Endothelial cell (in vitro differentiated cells): ENCODE data around the gene F5. TPM values are rescaled to one million over a fixed set of nuclear protein-coding genes. Genes with fewer than 3 reads are reported as not detected.

Source experiments
- DNase-seq: peaks from one replicate; pipeline ENCODE4 v3.0.0; 2021; ENCODE audit warnings: low spot score
- H3K27ac Mint-ChIP-seq: one replicate; pipeline ENCODE4 v1.8.0; 2021; ENCODE audit warnings: mixed read lengths, inconsistent platforms; ENCODE audit not compliant: unreplicated experiment
- H3K27me3 Mint-ChIP-seq: one replicate; pipeline ENCODE4 v1.8.0; 2021; ENCODE audit warnings: mild to moderate bottlenecking, moderate library complexity, mixed read lengths, inconsistent platforms; ENCODE audit not compliant: unreplicated experiment
- H3K36me3 Mint-ChIP-seq: one replicate; pipeline ENCODE4 v1.8.0; 2021; ENCODE audit warnings: mild to moderate bottlenecking, low read depth, mixed read lengths, inconsistent platforms; ENCODE audit not compliant: unreplicated experiment
- H3K4me1 Mint-ChIP-seq: one replicate; pipeline ENCODE4 v1.8.0; 2021; ENCODE audit warnings: mild to moderate bottlenecking, mixed read lengths, inconsistent platforms; ENCODE audit not compliant: unreplicated experiment
- H3K4me3 Mint-ChIP-seq: one replicate; pipeline ENCODE4 v1.8.0; 2021; ENCODE audit warnings: mild to moderate bottlenecking, mixed read lengths, inconsistent platforms; ENCODE audit not compliant: unreplicated experiment
- H3K9me3 Mint-ChIP-seq: one replicate; pipeline ENCODE4 v1.8.0; 2021; ENCODE audit warnings: mixed read lengths, inconsistent platforms; ENCODE audit not compliant: unreplicated experiment
- CTCF ChIP-seq: fragments of 200-600 bp; sonication (generic); IDR thresholded peaks from one replicate; pipeline ENCODE4 v1.5.0; 2021; ENCODE audit warnings: antibody characterized with exemption; ENCODE audit not compliant: unreplicated experiment
- total RNA-seq: library from RNA; stranded (reverse); fragmentation: NEBNext Ultra II Directional; extraction: Animal tissue kit (Norgen Biotek cat#: 25700); gene quantifications from one replicate; pipeline ENCODE4 v1.2.1, GENCODE V29; 2021; ENCODE audit not compliant: unreplicated experiment

F5 gene
- total RNA-seq, 1 donor from 2014 or later = not detected

DNA sequence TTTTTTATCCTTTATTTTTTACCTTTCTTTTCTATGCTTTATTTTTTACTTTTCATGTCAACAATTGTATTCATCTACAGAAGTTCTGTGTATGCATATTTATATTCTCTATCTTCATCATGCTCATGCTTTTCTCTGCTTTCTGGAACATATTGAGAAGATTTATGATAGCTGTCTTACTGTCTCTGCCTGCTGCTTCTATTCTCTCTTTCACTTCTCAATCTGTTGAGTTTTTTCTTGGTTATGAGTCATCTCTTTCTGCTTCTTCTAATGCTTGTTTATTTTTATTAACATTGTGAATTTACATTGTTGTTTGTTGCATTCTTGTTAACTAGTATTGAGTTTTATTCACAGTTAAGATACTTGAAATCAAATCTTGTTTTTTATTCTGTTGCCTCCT lies 22.6 kb downstream of the F5 start:
- Mint-ChIP-seq H3K27ac (no peak overlapping the region), H3K36me3 (no peaks in the 10 kb centered on the region), H3K4me1 (no peaks in the 10 kb centered on the region), H3K9me3 (no peaks in the 10 kb centered on the region), H3K27me3 (peaks cover 2% of the 10 kb centered on the region), H3K4me3 (no peak overlapping the region)
- DNase-seq = no peak
- TF ChIP-seq CTCF = no peak

DNA sequence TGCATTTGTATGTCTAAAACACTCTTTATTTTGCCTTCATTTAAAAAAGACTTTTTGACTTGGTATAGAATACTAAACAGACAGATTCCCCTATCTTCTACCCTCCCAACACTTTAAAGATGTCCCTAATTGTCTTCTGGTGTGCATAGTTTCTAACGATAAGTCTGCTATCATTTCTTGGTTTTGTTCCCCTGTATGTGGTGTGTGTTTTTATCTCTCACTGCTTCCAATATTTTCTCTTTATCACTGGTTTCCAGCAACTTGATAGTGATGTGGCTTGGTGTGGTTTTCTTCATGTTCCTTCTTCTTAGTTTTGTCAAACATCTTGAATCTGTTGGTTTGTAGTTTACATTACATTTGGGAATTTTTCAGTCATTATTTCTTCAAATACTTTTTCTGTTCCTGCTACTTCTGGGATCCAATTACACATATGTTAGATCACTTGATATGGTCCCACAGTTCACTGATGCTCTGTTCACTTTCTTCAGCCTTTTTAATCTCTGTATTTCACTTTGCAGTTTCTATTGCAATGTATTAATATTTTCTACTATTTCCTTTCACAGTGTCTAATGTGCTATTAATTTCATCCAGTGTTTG lies 23.2 kb downstream of the F5 start:
- Mint-ChIP-seq H3K27me3 (peaks cover 2% of the 10 kb centered on the region), H3K9me3 (no peaks in the 10 kb centered on the region), H3K36me3 (no peaks in the 10 kb centered on the region), H3K4me3 (no peak overlapping the region), H3K4me1 (no peaks in the 10 kb centered on the region), H3K27ac (no peak overlapping the region)
- no peak for DNase-seq
- no peak for TF ChIP-seq CTCF

DNA sequence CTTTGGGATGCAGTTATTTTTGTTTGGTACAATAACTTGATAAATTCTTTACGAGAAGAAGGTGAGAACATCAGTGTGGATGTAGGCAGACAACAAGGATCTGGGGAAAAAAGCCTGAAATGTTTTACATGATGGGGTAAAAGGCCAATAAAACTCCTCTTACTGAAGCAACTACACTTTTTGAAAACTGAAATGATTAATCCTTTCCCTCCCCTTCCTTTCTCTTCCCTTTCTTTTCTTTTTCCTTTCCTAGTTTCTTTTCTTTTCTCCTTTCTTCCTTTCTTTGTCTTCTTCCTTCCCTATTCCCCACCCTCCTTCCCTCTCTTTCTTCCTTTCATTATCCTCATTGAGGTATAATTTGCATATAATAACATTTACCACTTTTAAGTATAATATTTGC lies 24.6 kb downstream of the F5 start:
- H3K4me3 Mint-ChIP-seq = no peak overlapping the region
- H3K27me3 Mint-ChIP-seq = peaks cover 2% of the 10 kb centered on the region
- no peaks in the 10 kb centered on the region for H3K36me3 Mint-ChIP-seq
- no peak for DNase-seq
- H3K4me1 Mint-ChIP-seq = no peaks in the 10 kb centered on the region
- TF ChIP-seq CTCF = no peak
- H3K9me3 Mint-ChIP-seq = no peaks in the 10 kb centered on the region
- H3K27ac Mint-ChIP-seq = no peak overlapping the region

DNA sequence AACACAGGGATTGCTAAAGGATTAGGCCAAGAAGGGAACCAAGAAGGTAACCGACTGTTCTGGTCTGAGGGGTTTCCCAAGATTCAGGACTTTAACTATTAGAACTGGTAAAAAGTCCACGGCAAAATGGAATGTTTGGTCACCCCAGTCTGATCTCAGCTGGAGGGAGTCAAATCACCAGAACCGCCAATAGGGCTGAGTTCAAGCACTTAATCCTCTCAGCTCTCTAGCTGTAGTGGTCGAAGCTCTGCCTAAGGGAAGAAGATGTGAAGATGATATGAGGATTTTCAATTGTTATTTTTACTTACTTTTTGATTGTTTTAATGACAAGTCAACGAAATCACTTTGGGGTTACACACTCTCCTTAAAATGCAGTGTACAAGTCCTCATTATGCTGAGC lies 29.1 kb downstream of the F5 start:
- Mint-ChIP-seq H3K36me3 (no peaks in the 10 kb centered on the region), H3K27ac (no peak overlapping the region), H3K4me1 (no peaks in the 10 kb centered on the region), H3K27me3 (peaks cover 2% of the 10 kb centered on the region), H3K4me3 (no peak overlapping the region), H3K9me3 (no peaks in the 10 kb centered on the region)
- no peak for TF ChIP-seq CTCF
- no peak for DNase-seq

DNA sequence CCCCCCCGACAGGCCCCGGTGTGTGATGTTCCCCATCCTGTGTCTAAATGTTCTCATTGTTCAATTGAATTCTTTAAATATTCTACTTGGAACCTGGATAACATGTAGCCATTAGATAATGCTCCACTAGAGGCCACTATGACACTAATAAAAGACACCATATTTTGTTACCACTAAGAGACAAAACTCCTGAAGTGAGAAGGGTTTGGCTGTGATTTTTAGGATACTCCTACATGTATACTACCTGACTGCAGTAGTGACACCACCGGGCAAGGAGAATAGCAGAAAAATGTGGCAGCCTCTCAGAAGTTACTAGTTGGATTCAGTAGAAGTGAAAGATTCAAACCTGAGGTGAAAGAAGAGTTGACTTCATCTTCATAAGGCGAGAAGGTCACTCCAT lies 36.0 kb downstream of the F5 start:
- Mint-ChIP-seq H3K4me1 (no peaks in the 10 kb centered on the region), H3K4me3 (no peak overlapping the region), H3K27ac (no peak overlapping the region), H3K9me3 (no peaks in the 10 kb centered on the region), H3K27me3 (peaks cover 1% of the 10 kb centered on the region), H3K36me3 (no peaks in the 10 kb centered on the region)
- no peak for DNase-seq
- peak; percentile 31 for TF ChIP-seq CTCF
